ENCODE data around the gene CACNG5.

GRCh38 chr17:66831383-66832210, 3.3 kb upstream of the CACNG5 start:
- no peak for TF ChIP-seq CTCF (IDR thresholded peaks at IDR 0.05)
- no peak for TF ChIP-seq POLR2A (IDR thresholded peaks at IDR 0.05)
